ENCODE measurements around the gene VTI1A.
"Not testable (repeated sequence)": the region's sequence is repeated elsewhere in the genome, so short reads cannot be mapped to it uniquely, and the experiment has no call there.

Gene VTI1A

GRCh38 chr10:112531421-112531820 is 84.4 kb downstream of the VTI1A start:
- no peak for TF ChIP-seq POLR2A (IDR thresholded peaks at IDR 0.05; ENCODE audit: low read depth, low read length)
- DNase-seq (ENCODE audit: insufficient read length, low spot score) (no peak), FAIRE-seq (no peak)

DNA sequence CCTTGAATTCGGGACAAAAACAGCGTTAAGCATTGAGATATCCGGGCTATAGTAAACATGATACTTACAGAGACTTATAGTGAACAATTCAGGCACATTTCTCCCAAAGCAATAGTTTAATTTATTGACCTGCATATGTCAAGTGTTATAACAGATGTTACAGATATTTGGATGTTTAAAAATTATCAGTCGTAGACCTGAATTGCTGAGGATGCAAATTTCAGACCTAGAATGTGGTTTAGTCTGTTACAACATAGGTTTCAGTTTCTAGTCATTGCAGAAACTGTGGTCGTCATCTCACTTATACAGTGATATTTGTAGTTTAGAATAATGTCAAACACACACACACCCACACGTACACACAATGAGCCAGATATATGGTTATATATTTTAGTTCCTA is 85.2 kb downstream of the VTI1A start:
- no peak for DNase-seq (ENCODE audit: insufficient read length, low spot score)

GRCh38 chr10:112532956-112533355 is 85.9 kb downstream of the VTI1A start:
- TF ChIP-seq POLR2A (IDR thresholded peaks at IDR 0.05; ENCODE audit: low read depth, low read length), result no peak
- FAIRE-seq (no peak), DNase-seq (ENCODE audit: insufficient read length, low spot score) (no peak)

More for the DNA sequence above, 85.2 kb downstream of the VTI1A start:
- no peak for FAIRE-seq
- no peak for TF ChIP-seq POLR2A (IDR thresholded peaks at IDR 0.05; ENCODE audit: low read depth, low read length)

GRCh38 chr10:112533916-112534315 is 86.9 kb downstream of the VTI1A start:
- FAIRE-seq (no peak), DNase-seq (ENCODE audit: insufficient read length, low spot score) (no peak)
- no peak for TF ChIP-seq POLR2A (IDR thresholded peaks at IDR 0.05; ENCODE audit: low read depth, low read length)

DNA sequence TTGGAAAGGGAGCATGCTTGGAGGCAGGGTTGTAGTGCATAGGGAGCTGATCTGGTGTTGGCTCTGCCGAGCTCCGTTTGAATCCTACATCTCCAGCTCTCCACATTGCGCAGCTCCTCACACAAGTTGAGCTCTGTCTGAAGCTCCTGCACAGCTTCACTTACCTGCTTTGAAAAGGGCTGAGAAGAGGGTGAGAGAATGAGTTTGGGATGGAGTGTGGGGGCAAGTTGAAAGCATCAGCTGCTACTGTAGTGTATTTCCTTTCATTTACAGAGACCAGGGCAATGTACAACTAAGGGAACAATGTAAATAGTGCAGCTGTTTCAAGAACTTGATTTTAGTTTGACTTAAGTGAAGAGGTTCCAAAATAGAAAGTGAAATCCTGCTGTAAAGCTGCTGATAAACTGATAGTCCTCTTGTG is 88.5 kb downstream of the VTI1A start:
- TF ChIP-seq POLR2A (IDR thresholded peaks at IDR 0.05; ENCODE audit: low read depth, low read length), result no peak
- no peak for DNase-seq (ENCODE audit: insufficient read length, low spot score)

DNA sequence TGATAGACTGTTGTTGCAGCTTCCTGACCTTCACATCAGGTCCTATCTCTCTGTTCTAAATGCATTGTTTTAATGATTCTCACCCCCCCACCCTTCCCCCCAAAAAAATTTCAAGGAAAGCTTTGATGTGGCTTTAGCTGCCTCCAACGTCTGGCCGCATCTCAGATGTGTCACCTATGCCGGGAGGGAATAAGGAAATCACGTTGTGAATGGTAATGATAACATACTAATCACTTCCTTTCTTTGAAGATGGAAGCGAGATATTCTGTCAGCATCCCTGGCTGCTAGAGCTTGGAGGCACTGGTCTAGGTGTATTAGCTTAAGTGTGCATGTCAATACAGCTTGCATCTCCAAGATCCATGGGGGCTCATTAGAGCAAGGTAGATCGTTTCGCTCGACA is 89.6 kb downstream of the VTI1A start:
- DNase-seq (ENCODE audit: insufficient read length, low spot score) (no peak), FAIRE-seq (no peak)
- TF ChIP-seq POLR2A (IDR thresholded peaks at IDR 0.05; ENCODE audit: low read depth, low read length), result no peak

More for the DNA sequence above, 88.5 kb downstream of the VTI1A start:
- FAIRE-seq, result no peak

GRCh38 chr10:112538168-112538567 is 91.2 kb downstream of the VTI1A start:
- FAIRE-seq, result no peak
- TF ChIP-seq POLR2A (IDR thresholded peaks at IDR 0.05; ENCODE audit: low read depth, low read length), result no peak
- DNase-seq (ENCODE audit: insufficient read length, low spot score), result no peak

DNA sequence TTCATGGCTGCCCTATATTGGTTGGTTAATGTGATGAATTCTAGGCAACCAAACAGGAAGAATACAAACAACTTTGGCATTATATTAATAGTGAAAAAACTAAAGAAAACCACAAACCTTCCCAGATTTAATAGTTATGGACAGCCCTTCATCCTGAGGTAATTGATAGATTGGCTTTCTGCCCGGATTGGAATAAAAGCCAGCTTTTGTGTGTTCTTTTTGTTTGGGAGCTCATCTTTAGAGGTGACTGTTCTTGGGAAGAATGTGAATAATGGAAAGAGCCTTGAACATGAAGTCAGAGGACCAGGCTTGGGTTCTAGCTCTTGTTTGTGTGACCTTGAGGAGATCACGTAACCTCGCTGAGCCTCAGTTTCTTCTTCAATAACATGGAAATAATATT is 92.3 kb downstream of the VTI1A start:
- no peak for TF ChIP-seq POLR2A (IDR thresholded peaks at IDR 0.05; ENCODE audit: low read depth, low read length)
- DNase-seq (ENCODE audit: insufficient read length, low spot score) (no peak), FAIRE-seq (no peak)

- FAIRE-seq; DNase-seq (ENCODE audit: insufficient read length, low spot score): not testable (repeated sequence)
Observed at GRCh38 chr10:112542823-112543222, 95.8 kb downstream of the VTI1A start.

DNA sequence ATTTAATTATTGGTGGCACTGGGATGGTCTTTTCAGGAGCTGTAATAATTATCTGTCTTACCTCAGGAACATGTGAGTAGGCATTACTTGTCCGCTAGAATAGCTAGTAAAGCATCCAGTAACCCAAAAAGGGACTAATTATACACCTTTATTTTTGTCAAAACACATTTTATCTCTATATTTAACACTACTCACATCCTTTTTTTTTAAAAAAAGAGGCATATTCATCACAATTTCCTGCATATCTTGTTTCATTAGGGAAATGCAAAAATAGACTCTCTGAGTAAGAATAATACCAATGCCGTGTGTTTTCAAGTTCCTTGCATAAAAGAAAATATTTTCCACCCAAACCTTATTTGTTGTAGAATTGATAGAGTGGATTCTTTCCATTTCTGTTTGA is 99.5 kb downstream of the VTI1A start:
- no peak for FAIRE-seq
- TF ChIP-seq POLR2A (IDR thresholded peaks at IDR 0.05; ENCODE audit: low read depth, low read length), result no peak
- no peak for DNase-seq (ENCODE audit: insufficient read length, low spot score)

- no peak for FAIRE-seq
- no peak for TF ChIP-seq POLR2A (IDR thresholded peaks at IDR 0.05; ENCODE audit: low read depth, low read length)
Observed at GRCh38 chr10:112548535-112549276, 101.7 kb downstream of the VTI1A start.

DNA sequence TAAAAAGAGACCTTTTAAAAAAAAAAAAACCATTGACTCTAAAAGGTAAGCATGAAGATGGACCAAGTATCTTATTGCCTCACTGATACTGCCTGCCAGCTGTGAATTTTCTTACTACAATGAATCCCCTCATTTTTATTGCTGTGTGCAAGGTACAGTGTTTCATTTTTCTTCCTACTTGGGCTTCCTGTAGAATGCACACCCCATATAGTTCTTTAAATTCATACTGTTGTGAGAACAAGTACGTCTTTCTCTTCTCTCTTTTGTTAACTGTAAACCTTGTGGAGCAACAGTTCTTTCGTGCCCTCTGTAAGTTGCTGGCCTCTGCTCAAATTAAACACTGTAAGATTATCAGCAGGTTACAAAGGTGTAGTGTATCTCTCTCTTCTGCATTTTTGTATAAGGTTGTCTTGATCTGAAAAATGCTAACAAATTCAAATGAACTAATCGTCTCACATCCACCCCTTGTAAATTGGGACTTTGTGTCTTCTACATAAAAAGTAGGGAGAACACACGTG is 105.6 kb downstream of the VTI1A start:
- DNase-seq (ENCODE audit: insufficient read length, low spot score), result no peak
- no peak for FAIRE-seq
- no peak for TF ChIP-seq POLR2A (IDR thresholded peaks at IDR 0.05; ENCODE audit: low read depth, low read length)

More at GRCh38 chr10:112548535-112549276, 101.7 kb downstream of the VTI1A start:
- no peak for DNase-seq (ENCODE audit: insufficient read length, low spot score)

- no peak for TF ChIP-seq POLR2A (IDR thresholded peaks at IDR 0.05; ENCODE audit: low read depth, low read length)
- FAIRE-seq (no peak), DNase-seq (ENCODE audit: insufficient read length, low spot score) (no peak)
Observed at GRCh38 chr10:112553315-112553714, 106.3 kb downstream of the VTI1A start.

- DNase-seq (ENCODE audit: insufficient read length, low spot score) (no peak), FAIRE-seq (no peak)
- no peak for TF ChIP-seq POLR2A (IDR thresholded peaks at IDR 0.05; ENCODE audit: low read depth, low read length)
Observed at GRCh38 chr10:112554263-112554662, 107.2 kb downstream of the VTI1A start.

DNA sequence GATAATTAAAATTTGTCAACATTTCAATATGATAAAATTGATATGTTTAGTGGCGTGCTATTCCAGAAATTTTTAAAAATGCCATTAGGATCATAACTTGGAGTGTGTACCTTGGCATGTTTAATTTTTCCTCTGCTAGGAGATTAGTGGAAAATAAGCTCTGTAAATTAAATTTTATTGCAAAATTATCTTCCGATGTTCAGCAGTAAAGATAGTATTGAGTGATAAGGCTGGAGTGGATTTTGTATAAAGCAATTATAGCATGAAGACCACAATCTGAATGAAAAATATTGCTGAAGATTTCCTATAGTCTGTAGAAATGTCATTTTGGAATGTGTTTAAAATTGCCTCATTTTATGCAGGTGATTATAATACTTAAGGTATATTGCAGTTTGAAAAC is 110.2 kb downstream of the VTI1A start:
- TF ChIP-seq POLR2A (IDR thresholded peaks at IDR 0.05; ENCODE audit: low read depth, low read length), result no peak
- no peak for DNase-seq (ENCODE audit: insufficient read length, low spot score)
- no peak for FAIRE-seq
